GM12878 (cell line): Measurements from ENCODE around the gene IL27RA. TPM values are rescaled to one million over a fixed set of nuclear protein-coding genes. Genes with fewer than 3 reads are reported as not detected.
A peak's percentile ranks its signal among the peaks of the same experiment; 100 is the strongest.

Experiments
- ATAC-seq: fragments of 200-7000 bp; cut with Tn5 transposase; 3 replicates; pipeline ENCODE4 v1.9.1; 2020; ENCODE audit warnings: mild to moderate bottlenecking, moderate library complexity
- BruUV-seq: library from RNA; stranded (reverse); fragments of 400-500 nt; replicated peaks from 2 replicates; lab custom pipeline; 2021; lab: Mats Ljungman, UMichigan
- CTCF ChIA-PET: fragments of 300-600 bp; sonication (Branson Sonifier 250); formaldehyde crosslinking; extraction: SDS; loops from one replicate; lab custom pipeline; 2021; ENCODE audit warnings: inconsistent platforms; lab: Yijun Ruan, JAX
- POLR2A ChIA-PET: fragments of 350-600 bp; formaldehyde crosslinking; extraction: SDS; loops from one replicate; lab custom pipeline; 2021; ENCODE audit warnings: inconsistent platforms; lab: Charles Lee
- RAD21 ChIA-PET: fragments of 300-600 bp; sonication (Branson Sonifier 250); formaldehyde crosslinking; loops from one replicate; lab custom pipeline; 2023; ENCODE audit warnings: antibody characterized with exemption; ENCODE audit not compliant: unreplicated experiment; lab: Charles Lee
- SMC1A ChIA-PET: fragments of 300-600 bp; sonication (Branson Sonifier 250); formaldehyde crosslinking; loops from one replicate; lab custom pipeline; 2023; ENCODE audit not compliant: unreplicated experiment, uncharacterized antibody; lab: Charles Lee
- DNase-seq: peaks from one replicate; pipeline ENCODE4 v3.0.0-alpha.2; 2011; ENCODE audit warnings: low read depth, low spot score
- FAIRE-seq: peaks from 3 replicates; lab custom pipeline; 2011; peaks lifted over from hg19 to GRCh38; lab: Jason Lieb, UNC
- H2AFZ ChIP-seq: 2 replicates; pipeline ENCODE4 v1.6.0; 2011; ENCODE audit warnings: low read depth, low read length, control low read depth; ENCODE audit not compliant: control insufficient read depth
- H3K27ac ChIP-seq: 2 replicates; pipeline ENCODE4 v1.5.1; 2011; ENCODE audit warnings: control low read depth; ENCODE audit not compliant: control insufficient read depth, insufficient read depth
- H3K27me3 ChIP-seq, 2 experiments: replicated peaks in 1 of 2; 2 replicates each; pipeline versions ENCODE4 v1.6.0 to v1.6.1; 2011; ENCODE audit warnings: low read length in 1 of 2; ENCODE audit not compliant: control insufficient read depth in 2 of 2, insufficient read depth in 2 of 2
- H3K36me3 ChIP-seq, 2 experiments: 2 replicates each; pipeline ENCODE4 v1.5.1; 2011; ENCODE audit warnings: low read length in 1 of 2; ENCODE audit not compliant: control insufficient read depth in 2 of 2, insufficient read depth in 2 of 2
- H3K4me1 ChIP-seq: 2 replicates; pipeline ENCODE4 v1.6.1; 2011; ENCODE audit warnings: mild to moderate bottlenecking, low read length, moderate library complexity, mixed read lengths; ENCODE audit not compliant: control insufficient read depth, insufficient read depth
- H3K4me2 ChIP-seq: 2 replicates; pipeline ENCODE4 v1.6.0; 2011; ENCODE audit warnings: control low read depth; ENCODE audit not compliant: control insufficient read depth, insufficient read depth
- H3K4me3 ChIP-seq: fragments of 200-600 bp; sonication (generic); 2 replicates; pipeline ENCODE4 v1.5.1; 2016
- H3K79me2 ChIP-seq: 2 replicates; pipeline ENCODE4 v1.6.0; 2011; ENCODE audit warnings: low read length; ENCODE audit not compliant: control insufficient read depth, insufficient read depth
- H3K9ac ChIP-seq: 2 replicates; pipeline ENCODE4 v1.8.0; 2011; ENCODE audit warnings: low read length, control low read depth, mixed read lengths; ENCODE audit not compliant: control insufficient read depth, insufficient read depth
- H3K9me3 ChIP-seq: replicated peaks from 3 replicates; pipeline ENCODE4 v1.5.1; 2011; ENCODE audit warnings: mild to moderate bottlenecking, low read length; ENCODE audit not compliant: control insufficient read depth, insufficient read depth
- H4K20me1 ChIP-seq: 2 replicates; pipeline ENCODE4 v1.6.0; 2011; ENCODE audit not compliant: control insufficient read depth, insufficient read depth
- ATF7 ChIP-seq: fragments of 450-650 bp; IDR thresholded peaks from 2 replicates; pipeline ENCODE4 v1.6.1; 2016; ENCODE audit warnings: low read depth, mild to moderate bottlenecking
- BCL3 ChIP-seq: IDR thresholded peaks from 2 replicates; pipeline ENCODE4 v1.6.1; 2011; ENCODE audit warnings: borderline replicate concordance, low read depth, mild to moderate bottlenecking, moderate library complexity, low read length; ENCODE audit not compliant: insufficient read depth, poor library complexity, severe bottlenecking
- GABPA ChIP-seq: IDR thresholded peaks from 2 replicates; pipeline ENCODE4 v1.6.1; 2014; ENCODE audit warnings: antibody characterized with exemption, low read depth, mild to moderate bottlenecking, inconsistent platforms
- IRF4 ChIP-seq: IDR thresholded peaks from 2 replicates; pipeline ENCODE4 v1.6.1; 2011; ENCODE audit warnings: low read depth, low read length
- IRF5 ChIP-seq: fragments of 450-650 bp; IDR thresholded peaks from 2 replicates; pipeline ENCODE4 v1.6.1; 2017; ENCODE audit warnings: borderline replicate concordance
- KDM1A ChIP-seq: fragments of 200-600 bp; sonication (generic); IDR thresholded peaks from 2 replicates; pipeline ENCODE4 v1.6.1; 2016; ENCODE audit warnings: borderline replicate concordance
- NBN ChIP-seq: fragments of 450-650 bp; IDR thresholded peaks from 2 replicates; pipeline ENCODE4 v1.6.1; 2016
- NFYB ChIP-seq: IDR thresholded peaks from 2 replicates; pipeline ENCODE4 v1.6.1; 2011; ENCODE audit warnings: low read depth, mild to moderate bottlenecking, low read length, improper control_type of control experiment, moderate library complexity; ENCODE audit not compliant: insufficient read depth
- PAX5 ChIP-seq: IDR thresholded peaks from 2 replicates; pipeline ENCODE4 v1.6.1; 2011; ENCODE audit warnings: low read depth, low read length, borderline replicate concordance
- PAX8 ChIP-seq: fragments of 450-650 bp; IDR thresholded peaks from 2 replicates; pipeline ENCODE4 v1.6.1; 2017; ENCODE audit warnings: mild to moderate bottlenecking, moderate library complexity
- PKNOX1 ChIP-seq: fragments of 450-650 bp; IDR thresholded peaks from 2 replicates; pipeline ENCODE4 v1.6.1; 2016; ENCODE audit warnings: mild to moderate bottlenecking
- SMAD1 ChIP-seq: fragments of 450-650 bp; IDR thresholded peaks from 2 replicates; pipeline ENCODE4 v1.6.1; 2018; ENCODE audit warnings: mild to moderate bottlenecking, low read depth; ENCODE audit not compliant: partially characterized antibody
- TAF1 ChIP-seq: IDR thresholded peaks from 2 replicates; pipeline ENCODE4 v1.6.1; 2011; ENCODE audit warnings: mild to moderate bottlenecking, low read depth, low read length, borderline replicate concordance
- YY1 ChIP-seq: IDR thresholded peaks from 2 replicates; pipeline ENCODE4 v1.6.1; 2011; ENCODE audit warnings: low read depth, mild to moderate bottlenecking, low read length
- ZBED1 ChIP-seq: IDR thresholded peaks from 2 replicates; pipeline ENCODE4 v1.6.1; 2016; ENCODE audit warnings: borderline replicate concordance
- WGBS: methylation state at CpG from one replicate; pipeline ENCODE4 v1.1.6; 2016; ENCODE audit warnings: low lambda C conversion rate; ENCODE audit not compliant: insufficient replicate concordance, insufficient coverage; ENCODE audit errors: missing lambda C conversion rate; 5-methylcytosine and 5-hydroxymethylcytosine counted together
- in situ Hi-C: fragments of 300-500 bp; cut with MboI; formaldehyde crosslinking; loops from 9 replicates; pipeline ENCODE4 v1.14.3; 2018; ENCODE audit warnings: mixed read lengths
- intact Hi-C: fragments of 100-400 bp; cut with micrococcal nuclease; formaldehyde crosslinking; loops from one replicate; pipeline ENCODE4 v1.14.2; 2022; ENCODE audit not compliant: unreplicated experiment
- polyA plus RNA-seq, 11 experiments: library from polyadenylated mRNA; depleted of rRNA in 4 of 11; unstranded in 6 of 11; stranded (reverse) in 5 of 11; fragments of >200 nt; fragmentation: Nextera tagmentation in 4 of 11; fragmentation: Illumina TruSeq in 1 of 11; extraction: Ambion mirVana in 4 of 11; extraction: Trizol in 1 of 11; gene quantifications; 1 replicate in 1 of 11; 2 replicates in 10 of 11; pipeline versions ENCODE4 v1.2.1 to v1.2.3, GENCODE V29; 2011 to 2016; ENCODE audit warnings: inconsistent platforms in 2 of 11, missing spikeins in 2 of 11, low read depth in 1 of 11
- total RNA-seq, 4 experiments: library from RNA; depleted of rRNA in 3 of 4; stranded (reverse); fragments of >200 nt in 3 of 4; fragmentation: Illumina TruSeq in 1 of 4; extraction: Trizol in 1 of 4; gene quantifications; 2 replicates each; pipeline versions ENCODE4 v1.2.1 to v1.2.3, GENCODE V29; 2013 to 2021

IL27RA gene
- total and polyA plus RNA-seq, 10 of the 15 experiments (the other 5 are each of a cell fraction or from before 2014, with no cell fraction given) = 8.4 to 63.5 (median 41.2) TPM

- TF ChIP-seq BCL3 = peak; percentile 2
Measured at GRCh38 chr19:14006085-14006765, 25.3 kb upstream of the IL27RA start, which contains the start of gene RFX1 (continued).

GRCh38 chr19:14006766-14007562 is 24.6 kb upstream of the IL27RA start:
- peaks cover 11% of the 10 kb centered on the region for H3K79me2 ChIP-seq
- no peaks in the 10 kb centered on the region for H3K36me3 ChIP-seq
- TSS peak; percentile 96 for BruUV-seq
- CTCF ChIA-PET = interaction anchor here (1.0 to 5.1 kb wide), 7 partner anchors 10 to 130 kb away, joined by 3 to 30 read pairs (median 4); partner anchors contain the start of genes ASF1B and IL27RA
- peak overlapping the region; percentile 93 for H3K4me2 ChIP-seq
- SMC1A ChIA-PET = interaction anchor here (1.3 to 4.0 kb wide), 4 partner anchors 8 to 160 kb away, joined by 4 to 18 read pairs (median 10); partner anchors contain the start of gene IL27RA
- intact Hi-C loops = loop anchor here (10.0 kb wide), 1 partner anchor 852 kb away; the partner anchor contains the start of genes IER2 and STX10
- H3K27me3 ChIP-seq = no peaks in the 10 kb centered on the region
- DNase-seq = no peak
- H3K9ac ChIP-seq = peak overlapping the region; percentile 93
- WGBS = 3% methylated on average over 55 of the region's 56 CpGs
- RAD21 ChIA-PET = interaction anchor here (0.6 to 4.6 kb wide), 13 partner anchors 8 to 379 kb away, joined by 3 to 35 read pairs (median 4); partner anchors contain the start of genes ASF1B, DCAF15 and IL27RA
- in situ Hi-C loops = no loop called here
- H2AFZ ChIP-seq = peak overlapping the region; percentile 98
- H3K4me3 ChIP-seq = peak overlapping the region; percentile 75
- FAIRE-seq = no peak
- no peaks in the 10 kb centered on the region for H4K20me1 ChIP-seq
- H3K9me3 ChIP-seq = no peaks in the 10 kb centered on the region
- ATAC-seq = peak; percentile 21
- peaks cover 35% of the 10 kb centered on the region for H3K4me1 ChIP-seq
- POLR2A ChIA-PET = interaction anchor here (0.6 to 4.9 kb wide), 13 partner anchors 9 to 130 kb away, joined by 3 to 49 read pairs (median 5); partner anchors contain the start of gene IL27RA
- peak overlapping the region; percentile 95 for H3K27ac ChIP-seq
- TF ChIP-seq IRF4 (peak; percentile 70; the same call in 1 of the 2 replicates), ZBED1 (no peak), IRF5 (no peak), NFYB (no peak), YY1 (peak; percentile 80), PKNOX1 (no peak), KDM1A (no peak), GABPA (no peak), PAX8 (no peak), NBN (peak; percentile 100), PAX5 (0 out of 2 replicates have a peak, but pooled peaks have one; percentile 16), SMAD1 (no peak), ATF7 (peak; percentile 100), TAF1 (no peak)
